Activated naive CD4-positive, alpha-beta T cell (primary cell): ENCODE results near the gene PHACTR3.

ENCODE experiments used
- DNase-seq, 4 experiments: peaks; one replicate each; lab custom pipeline; 2025; lab: John Stamatoyannopoulos, UW

Gene PHACTR3

DNA sequence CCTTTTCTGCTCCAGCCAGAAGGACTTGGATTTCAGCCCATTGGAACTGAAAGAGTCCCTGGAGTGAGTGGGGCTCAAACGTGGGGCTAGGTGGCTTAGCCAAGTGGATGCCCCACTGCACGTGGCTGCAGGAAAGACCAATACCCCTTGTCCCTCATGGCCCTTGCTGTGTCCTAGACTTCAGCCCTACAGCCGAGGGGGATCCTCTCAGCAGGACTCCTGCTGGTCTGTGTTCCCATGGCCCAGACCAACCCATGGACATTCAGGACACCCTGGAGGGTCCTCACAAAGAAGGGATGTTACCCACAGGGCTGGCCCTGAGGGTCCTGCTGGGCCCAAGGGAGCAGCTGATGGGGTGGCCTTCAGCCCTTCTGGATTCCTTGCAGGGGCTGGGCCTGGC, 30.0 kb upstream of the PHACTR3 start:
- DNase-seq = no peak

DNA sequence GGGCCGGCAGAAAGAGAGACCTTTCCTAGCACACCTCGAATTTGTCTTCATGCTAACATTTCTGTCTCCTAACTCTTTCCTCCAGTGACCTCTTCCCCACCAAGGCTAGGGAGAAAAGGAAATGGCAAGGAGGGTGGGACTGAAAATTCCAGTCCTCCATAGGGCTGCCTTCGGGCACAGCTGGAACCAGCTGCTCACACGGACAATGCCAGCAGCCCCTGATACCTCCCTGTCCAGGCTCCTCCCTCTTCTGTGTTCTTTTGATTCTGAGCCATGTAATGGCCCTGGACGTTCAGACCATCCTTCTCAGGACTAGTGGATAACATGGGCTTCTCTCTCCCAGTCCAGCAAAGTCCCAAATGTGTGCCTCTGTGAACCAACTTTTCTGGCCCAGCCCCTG, 29.1 kb upstream of the PHACTR3 start:
- no peak for DNase-seq

DNA sequence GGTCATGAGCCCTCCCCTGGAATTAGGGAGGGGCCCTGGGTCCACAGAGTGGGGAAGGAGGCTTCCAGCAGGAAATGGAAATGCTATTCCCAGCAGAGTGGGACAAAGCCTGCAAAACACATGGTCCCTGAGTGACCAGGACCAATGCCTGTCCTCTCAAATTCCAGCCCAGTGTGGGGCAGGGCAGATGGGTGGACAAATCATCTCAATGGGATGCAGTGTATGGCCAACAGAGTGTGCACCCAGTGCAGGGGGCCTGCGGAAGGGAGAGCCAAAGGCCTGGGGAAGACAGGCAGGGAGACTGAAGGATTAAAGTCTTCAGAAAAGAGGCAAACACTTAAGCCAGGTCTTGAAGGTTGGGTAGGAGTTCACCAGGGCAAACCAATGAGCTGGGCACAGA, 28.7 kb upstream of the PHACTR3 start:
- DNase-seq = no peak

DNA sequence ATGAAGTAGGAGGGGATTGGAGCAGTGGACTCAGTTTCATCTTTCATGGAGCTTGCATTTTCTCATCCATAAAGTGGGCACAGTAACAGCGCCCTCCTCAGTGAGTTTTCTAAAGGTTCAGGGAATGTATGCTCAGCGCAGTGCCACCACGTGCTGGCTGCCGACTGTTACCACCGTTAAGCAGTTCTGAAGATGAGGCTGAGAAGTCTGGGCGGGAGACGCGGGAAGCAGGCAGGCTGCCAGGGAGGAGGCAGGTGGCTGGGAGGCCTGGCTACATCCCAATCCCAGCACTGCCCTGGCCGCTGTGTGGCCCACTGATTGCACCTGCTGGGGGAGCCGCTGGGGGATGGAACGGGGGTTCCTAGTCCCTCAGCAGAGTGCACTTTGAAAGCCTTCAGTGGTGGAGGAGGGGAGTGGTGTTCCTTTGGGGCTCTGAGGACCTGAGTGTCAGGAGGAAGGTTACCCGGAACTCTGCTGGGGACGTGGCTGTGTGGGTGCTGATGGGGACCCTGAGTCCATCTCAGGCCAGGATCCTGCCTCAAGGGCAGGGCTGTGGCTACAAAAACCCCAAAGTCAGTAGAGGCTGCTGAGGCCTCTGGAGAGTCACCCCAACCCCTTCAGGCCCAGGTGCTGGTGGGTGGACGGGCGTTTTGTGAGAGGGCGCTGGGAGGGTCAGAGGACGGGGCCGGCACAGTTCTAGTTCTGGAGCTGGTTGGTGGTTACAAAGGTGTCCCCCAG, 28.0 kb upstream of the PHACTR3 start:
- no peak for DNase-seq

DNA sequence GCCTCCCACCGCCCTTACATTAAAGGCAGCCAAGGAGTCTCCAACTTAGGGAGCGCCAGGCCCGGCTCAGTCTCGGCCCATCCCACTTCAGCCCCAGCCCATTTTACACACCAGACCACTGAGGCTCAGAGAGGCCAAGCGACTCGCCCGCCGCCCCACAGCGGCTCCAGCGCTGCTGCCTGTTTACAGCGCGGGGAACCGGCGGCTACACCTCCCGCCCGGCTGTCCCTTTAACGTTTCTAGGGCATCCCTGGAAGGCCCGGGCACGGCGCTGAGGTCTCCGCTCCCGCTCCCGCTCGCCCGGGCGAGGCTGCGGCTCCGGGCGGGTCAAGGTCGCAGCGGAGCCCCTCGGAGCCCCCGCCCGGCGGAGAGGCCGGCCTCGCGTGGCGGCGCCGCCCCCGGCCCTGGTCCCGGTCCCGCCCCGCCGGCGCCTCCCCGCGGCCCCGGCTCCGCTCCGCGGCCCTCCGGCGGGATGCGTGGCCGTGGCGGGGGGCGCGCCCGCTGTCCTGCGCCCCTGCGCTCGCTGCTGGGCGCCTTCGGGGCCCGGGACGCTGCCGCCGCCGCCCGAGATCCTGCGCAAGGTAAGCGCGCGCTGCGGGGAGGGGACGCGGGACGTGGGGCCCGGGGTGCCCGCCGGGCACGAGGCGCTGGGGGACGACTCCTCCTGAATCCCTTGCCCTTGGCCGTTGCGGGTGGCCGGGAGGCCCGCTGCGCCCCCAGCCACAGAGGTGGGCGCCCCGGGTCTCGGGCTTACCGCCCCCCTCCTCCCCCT, 27.1 kb upstream of the PHACTR3 start:
- DNase-seq = no peak

DNA sequence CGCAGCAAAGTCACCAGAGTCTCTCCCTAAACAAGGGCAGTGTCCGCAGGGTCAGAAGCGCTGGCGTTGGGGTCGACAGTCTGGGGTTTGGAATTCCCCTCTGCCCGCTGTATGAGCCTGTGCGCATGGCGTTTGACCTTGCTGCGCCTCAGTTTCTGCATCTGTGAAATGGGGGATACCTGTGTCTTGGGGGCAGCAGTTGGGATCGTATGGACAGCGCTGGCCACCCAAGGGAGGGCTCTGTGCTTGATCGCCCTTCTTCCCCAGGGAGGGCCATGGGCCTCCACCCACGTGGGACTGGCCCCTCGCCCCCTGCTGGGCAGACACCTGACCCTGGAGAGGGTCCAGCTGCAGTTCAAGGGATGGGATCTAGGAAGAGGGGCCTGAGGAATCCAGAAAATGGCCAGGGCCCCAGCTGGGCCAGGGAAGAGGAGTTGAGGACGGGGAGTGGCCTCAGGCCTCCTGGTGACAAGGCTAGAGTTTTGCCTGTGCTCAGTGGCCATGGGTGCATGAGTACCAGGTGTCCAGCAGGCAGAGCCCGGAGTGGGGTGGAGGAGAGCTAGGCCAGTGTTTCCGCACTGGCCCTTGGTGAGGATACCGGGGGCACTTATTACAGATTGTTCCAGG, 26.4 kb upstream of the PHACTR3 start:
- DNase-seq = no peak

DNA sequence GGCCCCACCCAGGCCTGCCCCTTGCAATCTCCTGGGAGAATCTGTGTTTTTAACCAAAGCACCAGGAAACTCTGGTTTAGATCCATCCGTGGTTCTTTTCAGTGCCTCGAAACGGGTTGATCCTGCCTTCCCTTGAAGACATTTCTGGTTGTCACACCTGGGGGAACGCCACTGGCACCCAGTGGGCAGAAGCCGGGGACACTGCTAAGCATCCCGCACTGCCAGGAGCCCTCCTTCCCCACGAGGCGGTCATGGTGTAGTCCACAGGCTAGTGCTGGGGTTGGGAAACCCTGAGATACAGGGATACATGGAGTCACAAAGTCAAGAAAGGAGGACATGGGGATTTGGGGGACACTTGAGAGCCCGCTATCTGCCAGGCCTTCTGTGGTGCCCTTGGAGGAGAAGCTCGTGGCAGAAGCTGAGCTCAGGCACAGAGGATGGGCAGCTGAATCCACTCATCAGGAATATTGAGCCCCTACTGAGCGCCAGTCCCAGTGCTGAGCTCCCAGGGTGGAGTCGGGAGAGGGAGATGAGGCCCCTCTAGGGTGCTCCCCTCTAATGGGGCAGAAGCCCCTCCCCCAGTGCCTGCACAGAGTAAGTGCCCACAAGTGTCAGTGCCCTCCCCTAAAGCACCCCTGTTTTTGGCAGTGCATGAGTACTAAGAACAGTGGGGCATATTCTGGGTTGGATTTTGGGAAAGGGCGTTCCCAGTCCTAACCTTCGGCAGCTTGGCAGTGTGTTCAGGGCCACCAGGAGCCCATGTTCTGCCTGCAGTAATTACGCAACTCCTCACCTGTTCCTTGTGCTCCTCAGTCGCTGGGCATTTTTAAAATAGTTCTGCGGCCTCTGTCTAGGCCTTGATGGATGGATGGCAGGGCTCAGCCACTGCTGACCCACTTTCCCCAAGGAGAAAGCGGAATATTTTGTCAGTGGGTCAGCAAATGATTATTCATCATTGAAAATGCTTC, 25.6 kb upstream of the PHACTR3 start:
- no peak for DNase-seq

DNA sequence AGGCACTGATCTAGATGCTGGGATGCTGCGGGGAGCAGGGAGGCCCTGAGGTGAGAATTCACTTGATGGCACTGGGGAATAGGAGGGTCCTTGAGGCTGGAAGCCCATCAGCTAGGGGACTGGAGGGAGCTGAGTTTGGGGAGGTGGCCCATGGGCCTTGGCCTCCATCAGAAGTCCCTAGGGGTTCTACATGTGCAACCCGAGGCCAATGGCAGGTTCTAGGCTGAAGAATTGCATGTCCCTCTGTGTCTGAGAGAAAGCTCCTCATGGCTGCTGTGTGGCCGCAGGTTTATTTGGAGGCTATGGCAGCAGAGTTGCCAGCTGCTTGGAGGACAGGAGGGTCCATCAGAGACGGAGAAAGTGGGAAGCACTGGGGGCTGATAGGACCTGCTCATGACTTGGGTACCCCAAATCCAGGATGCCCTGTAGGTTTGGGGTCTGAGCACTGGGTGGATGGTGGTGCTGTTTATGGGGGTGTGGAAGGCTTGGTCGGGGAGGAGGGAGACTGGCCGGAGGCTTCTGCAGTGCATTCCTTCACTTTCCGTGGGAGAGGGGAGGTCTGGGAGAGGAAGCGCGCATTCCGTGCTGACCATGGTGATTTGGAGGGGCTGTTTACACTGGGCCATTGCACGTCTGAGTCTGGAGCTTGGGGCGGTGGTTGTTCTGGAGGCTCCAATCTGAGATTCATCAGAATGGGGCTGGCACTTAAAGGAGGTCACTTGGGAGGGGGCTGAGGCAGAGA, 24.8 kb upstream of the PHACTR3 start:
- DNase-seq = no peak

DNA sequence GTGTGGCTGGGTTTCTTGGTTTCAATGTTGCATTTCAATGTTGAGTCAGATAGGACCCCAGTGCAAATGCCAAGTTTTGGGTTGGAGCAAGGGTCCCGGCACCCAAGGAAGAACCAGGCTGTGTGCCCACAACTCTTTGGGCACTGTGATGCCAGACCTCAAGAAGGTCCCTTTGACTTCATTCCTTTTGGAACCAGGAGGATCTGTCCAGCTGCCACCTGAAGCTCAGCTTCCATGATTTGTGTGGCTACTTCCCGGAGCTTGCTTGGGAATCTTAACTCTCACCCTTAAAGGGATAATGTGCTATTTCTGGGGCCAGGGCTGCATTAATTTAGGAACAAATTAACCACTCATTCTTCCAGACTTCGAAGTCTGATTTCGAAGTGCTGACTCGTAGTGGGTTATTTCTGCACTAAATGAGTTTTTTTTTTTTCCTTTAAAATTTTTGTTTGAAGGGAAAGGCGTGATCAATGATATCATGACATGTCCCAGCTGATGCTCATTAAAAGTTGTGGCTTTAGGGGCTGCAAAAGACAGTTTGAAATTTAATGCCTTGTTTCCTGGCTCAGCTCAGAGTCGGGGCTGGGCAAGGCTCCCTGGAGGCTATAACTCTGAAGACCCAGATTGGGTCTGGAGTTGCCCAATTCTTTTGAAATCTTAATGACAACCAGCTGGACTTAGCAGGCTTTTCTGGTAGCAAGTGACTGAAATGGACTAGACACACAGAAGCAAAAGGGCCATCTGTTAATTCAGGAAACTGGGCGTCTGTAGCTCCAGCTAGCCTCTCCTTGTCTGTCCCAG, 24.0 kb upstream of the PHACTR3 start:
- no peak for DNase-seq

DNA sequence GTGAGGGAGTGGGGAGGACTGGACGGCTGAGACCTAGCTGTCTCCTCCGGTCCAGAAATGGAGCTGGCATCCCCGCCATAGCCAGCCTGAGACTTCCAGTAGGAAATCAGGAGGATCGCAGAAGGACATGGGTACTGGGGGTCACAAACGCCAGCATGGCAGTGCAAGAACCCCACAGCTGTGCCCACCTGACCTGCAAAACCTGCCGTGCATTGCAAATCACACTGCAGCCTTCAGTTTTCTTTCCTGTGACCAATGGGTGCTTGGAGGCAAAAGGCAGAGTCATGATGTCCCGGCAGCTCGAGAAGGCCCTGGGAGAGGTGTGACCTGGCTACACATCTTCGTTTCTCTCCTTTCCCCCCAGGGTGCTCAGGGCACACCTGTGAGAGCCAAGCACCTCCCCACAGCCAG, 23.3 kb upstream of the PHACTR3 start:
- no peak for DNase-seq

DNA sequence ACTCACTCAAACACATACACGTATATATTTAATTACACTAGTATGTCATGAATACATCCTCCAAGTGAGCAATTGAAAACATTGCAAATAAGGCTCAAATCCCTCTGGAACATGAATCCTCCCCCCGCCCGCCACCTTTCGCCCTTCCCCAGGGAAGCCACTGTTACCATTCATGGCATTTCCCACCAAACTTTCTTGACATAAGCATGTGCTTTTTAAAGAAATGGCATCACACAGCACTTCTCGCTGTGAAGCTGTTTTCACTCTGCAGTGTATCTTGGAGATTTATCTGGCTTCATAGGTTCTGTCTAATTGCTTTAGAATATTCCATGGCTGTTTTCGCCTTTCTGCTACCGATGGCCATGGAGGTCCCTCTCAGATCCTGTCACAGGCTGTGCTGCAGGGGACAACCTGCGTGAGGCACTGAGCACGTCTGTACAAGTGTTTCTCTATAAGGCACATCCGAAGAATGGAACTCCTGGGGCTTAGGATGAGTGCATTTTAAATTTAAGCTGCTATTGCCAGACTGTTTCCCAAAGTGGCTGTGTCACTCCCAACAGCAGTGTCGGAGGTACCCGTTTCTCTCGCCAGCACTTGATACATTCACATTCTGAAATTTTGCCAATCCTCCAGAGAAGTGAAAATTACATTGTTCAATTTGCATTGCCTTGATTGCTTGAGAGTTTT, 22.2 kb upstream of the PHACTR3 start:
- DNase-seq = no peak

DNA sequence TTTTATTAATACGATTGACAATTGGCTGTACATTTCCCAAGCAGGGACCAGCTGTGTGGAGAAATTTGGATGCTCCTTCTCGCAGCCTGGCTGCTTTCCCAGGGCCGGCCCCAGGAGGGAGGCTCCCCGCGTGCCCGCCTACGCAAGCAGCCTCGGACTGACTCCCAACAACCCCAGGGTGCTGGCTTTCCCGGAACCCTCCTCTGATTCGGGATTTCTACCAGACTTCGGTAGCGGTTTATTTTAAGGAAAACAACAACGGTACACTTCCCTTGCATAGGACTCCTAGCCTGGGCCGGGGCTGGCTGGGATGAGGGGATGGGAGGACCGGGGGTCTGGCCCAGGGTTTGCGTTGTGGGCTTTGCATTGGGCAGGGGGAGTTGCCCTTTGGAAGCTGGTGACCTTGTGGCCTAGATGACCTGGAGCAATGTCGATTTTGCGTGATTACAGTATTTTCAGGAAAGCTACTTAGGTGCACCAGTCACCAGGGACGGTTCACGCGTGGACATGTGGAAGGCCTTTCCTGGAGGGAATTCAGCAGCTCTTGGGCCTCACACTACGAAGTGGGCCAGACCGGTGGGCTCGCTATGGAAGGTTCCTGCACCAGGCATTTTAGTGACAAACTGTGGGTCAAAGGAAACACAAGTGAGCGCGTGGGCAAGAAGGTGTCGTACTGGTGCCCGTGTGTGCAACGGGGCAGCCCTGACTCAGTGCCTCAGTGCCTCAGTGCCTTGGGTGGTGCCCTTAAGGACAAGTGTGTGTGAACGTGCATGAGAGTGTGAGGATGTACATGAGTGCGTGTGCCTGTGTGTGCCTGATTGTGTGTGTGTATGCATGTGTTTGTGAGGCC, 20.7 kb upstream of the PHACTR3 start:
- DNase-seq = no peak

DNA sequence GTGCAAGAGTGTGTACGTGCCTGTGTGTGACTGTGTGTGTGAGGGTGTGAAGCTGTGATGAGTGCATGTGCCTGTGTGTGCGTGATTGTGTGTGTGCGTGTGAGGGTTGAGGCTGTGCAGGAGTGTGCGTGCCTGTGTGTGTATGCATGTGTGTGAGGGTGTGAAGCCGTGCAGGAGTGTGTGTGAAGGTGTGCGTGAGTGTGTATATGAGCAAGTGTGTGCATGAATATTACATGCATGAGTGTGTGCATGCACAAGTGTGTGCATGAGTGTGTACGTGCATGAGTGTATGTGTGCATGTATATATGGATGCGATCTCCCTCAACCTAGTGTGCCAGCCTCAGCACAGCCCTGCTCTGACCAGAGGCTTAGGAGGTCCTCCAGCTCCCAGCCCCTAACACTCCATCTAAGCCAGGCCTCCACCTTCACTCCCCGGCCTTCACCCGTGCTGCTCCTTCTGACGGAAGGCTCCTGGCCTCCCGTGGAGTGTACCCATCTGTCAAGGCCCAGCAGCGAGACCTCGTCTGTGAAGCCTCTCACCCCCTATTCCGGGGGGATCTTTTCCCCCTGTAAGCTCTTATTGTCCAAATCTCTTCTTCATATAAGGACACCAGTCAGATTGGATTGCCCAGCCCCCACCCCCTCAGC, 19.9 kb upstream of the PHACTR3 start:
- no peak for DNase-seq

DNA sequence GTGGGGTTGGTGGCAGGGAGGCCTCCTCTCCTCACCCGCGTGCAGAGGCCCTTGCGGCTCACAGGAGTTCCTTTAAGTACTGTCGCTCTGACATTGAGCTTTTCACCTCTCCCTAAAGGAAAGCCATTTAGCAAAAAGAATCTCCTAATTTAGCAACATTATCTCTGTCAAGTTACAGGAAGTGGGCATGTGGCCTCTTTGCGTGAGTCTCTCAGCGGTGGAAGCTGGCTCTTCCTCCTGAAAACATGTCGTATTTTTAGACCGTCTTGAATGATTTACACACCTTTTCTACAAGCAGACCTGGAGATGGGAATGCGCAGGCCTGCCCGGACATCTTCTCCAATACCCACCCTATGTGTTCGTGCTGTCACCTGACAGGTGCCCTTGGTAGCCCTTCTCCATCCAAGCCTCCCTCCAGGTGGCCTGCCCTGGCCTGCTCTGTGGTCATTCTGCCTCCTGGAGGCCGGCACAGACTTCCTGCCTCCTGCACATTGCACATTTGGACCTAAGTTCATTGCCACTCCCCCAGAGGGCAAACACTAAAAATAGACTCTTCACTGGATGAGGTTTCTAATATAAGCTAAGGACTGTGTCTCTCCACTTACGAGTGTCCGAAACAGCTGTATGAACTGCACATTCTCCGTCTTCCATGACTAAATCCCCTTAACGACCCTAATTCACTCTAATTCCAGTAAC, 18.5 kb upstream of the PHACTR3 start:
- DNase-seq = no peak

DNA sequence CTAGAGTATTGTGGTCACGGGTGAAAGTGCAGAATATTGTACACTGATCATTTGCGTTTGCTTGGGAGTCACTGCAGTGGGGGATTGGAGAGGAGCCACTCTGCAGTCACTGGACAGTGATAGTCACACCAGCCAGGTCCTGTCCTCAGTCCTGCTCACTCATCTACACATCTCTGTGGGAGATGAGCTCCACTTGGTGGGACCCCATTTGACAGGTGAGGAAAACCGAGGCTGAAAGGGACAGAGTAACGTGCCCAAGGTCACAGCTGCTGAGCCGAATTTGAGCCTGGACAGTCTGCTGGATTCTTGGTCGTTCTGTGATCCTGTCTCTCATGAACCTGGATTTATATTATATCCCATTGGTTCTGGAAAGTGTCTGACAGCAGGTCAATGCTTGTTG, 17.7 kb upstream of the PHACTR3 start:
- DNase-seq = no peak

DNA sequence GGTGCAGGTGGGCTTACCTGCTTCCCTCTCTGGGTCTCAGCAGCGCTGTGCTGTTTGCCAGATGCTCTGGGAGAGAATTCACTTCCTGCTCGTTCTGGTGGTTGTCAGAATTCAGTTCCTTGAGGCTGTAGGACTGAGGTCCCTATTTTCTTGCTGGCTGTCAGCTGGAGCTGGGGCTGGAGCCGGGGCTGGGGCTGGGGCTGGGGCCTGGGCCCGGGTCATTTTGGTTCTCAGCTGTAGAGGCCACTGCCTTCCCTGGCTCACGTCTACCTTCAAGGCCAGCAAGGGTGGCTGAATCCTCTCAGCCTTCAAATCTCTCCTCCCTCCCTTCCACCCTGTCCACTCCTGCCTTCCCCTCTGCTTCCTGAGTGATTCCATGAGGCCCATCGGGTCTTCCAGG, 16.8 kb upstream of the PHACTR3 start:
- no peak for DNase-seq

DNA sequence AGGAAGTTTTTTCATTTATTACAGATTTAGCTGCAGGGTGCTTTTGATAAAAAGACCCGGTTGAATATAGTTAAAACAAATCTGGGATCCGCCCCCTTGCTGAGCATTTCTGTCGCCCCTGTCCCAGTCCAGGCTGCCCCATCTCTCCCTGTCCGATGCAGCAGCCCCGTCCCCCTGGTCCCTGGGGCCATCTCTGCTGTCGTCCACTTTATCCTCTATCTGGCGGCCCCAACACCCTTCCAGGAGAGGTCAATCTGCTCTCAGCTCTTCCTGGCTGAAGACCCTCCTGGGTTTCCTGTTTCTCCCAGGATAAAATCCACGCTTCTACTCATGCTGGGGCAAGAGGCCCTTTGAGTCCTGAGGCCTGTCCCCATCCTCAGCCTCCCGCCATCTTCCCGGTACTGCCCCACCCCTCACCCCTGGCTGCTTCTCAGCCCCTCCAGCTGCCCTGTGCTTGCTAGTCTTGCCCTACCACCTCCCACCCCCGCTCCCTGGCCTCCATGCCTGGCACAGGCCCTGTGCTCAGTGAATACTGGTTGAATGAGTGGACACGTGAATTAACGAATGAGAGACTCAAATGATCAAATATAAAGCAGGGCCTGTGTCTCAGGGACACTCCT, 16.0 kb upstream of the PHACTR3 start:
- no peak for DNase-seq
